Activated CD8-positive, alpha-beta memory T cell treated with anti-CD3 and anti-CD28 coated beads for 24 hours (primary cell): ENCODE data around the gene CMTM8.

Experiments
- DNase-seq: peaks from one replicate; pipeline ENCODE4 v3.0.0-alpha.2; 2020

Gene CMTM8

GRCh38 chr3:32229565-32229964 lies 8.9 kb upstream of the CMTM8 start:
- no peak for DNase-seq

GRCh38 chr3:32236377-32236776 lies 2.1 kb upstream of the CMTM8 start:
- DNase-seq = no peak

GRCh38 chr3:32237670-32238452 lies 619 bp upstream of the CMTM8 start:
- DNase-seq = no peak

GRCh38 chr3:32239307-32240158 lies 1.1 kb downstream of the CMTM8 start:
- peak; percentile 70 for DNase-seq

- DNase-seq = no peak
Observed at GRCh38 chr3:32240159-32240545, 1.7 kb downstream of the CMTM8 start.

- no peak for DNase-seq
Observed at GRCh38 chr3:32241100-32241499, 2.6 kb downstream of the CMTM8 start.

GRCh38 chr3:32243519-32243918 lies 5.0 kb downstream of the CMTM8 start:
- DNase-seq = no peak

GRCh38 chr3:32245200-32245599 lies 6.7 kb downstream of the CMTM8 start:
- no peak for DNase-seq

- DNase-seq = no peak
Observed at GRCh38 chr3:32246079-32246675, 7.7 kb downstream of the CMTM8 start.

GRCh38 chr3:32249184-32249782 lies 10.8 kb downstream of the CMTM8 start:
- no peak for DNase-seq

GRCh38 chr3:32254268-32254667 lies 15.8 kb downstream of the CMTM8 start:
- no peak for DNase-seq

GRCh38 chr3:32255345-32255744 lies 16.9 kb downstream of the CMTM8 start:
- DNase-seq = no peak

- no peak for DNase-seq
Observed at GRCh38 chr3:32256206-32256605, 17.7 kb downstream of the CMTM8 start.

- no peak for DNase-seq
Observed at GRCh38 chr3:32257042-32257441, 18.6 kb downstream of the CMTM8 start.

- no peak for DNase-seq
Observed at GRCh38 chr3:32257641-32258438, 19.4 kb downstream of the CMTM8 start.

GRCh38 chr3:32258869-32259268 lies 20.4 kb downstream of the CMTM8 start:
- no peak for DNase-seq

- DNase-seq = no peak
Observed at GRCh38 chr3:32261545-32261944, 23.1 kb downstream of the CMTM8 start.

GRCh38 chr3:32262201-32262600 lies 23.7 kb downstream of the CMTM8 start:
- DNase-seq = no peak

GRCh38 chr3:32274306-32274705 lies 35.8 kb downstream of the CMTM8 start:
- no peak for DNase-seq

- no peak for DNase-seq
Observed at GRCh38 chr3:32275506-32275905, 37.0 kb downstream of the CMTM8 start.

GRCh38 chr3:32276279-32276841 lies 37.9 kb downstream of the CMTM8 start:
- DNase-seq = no peak

- DNase-seq = no peak
Observed at GRCh38 chr3:32278714-32279113, 40.2 kb downstream of the CMTM8 start.
